H7 (cell line): ENCODE measurements around the gene CERS2. TPM values are rescaled to one million over a fixed set of nuclear protein-coding genes. Genes with fewer than 3 reads are reported as not detected.

ENCODE experiments used
- DNase-seq: peaks from one replicate; pipeline ENCODE4 v3.0.0; 2012
- H3K27me3 ChIP-seq: 2 replicates; pipeline ENCODE4 v1.6.0; 2011; ENCODE audit warnings: mild to moderate bottlenecking, low read length; ENCODE audit not compliant: control insufficient read depth, insufficient read depth
- H3K36me3 ChIP-seq: replicated peaks from 2 replicates; pipeline ENCODE4 v1.5.1; 2011; ENCODE audit warnings: low read length; ENCODE audit not compliant: control insufficient read depth, insufficient read depth
- H3K4me3 ChIP-seq: 2 replicates; pipeline ENCODE4 v1.5.1; 2011; ENCODE audit warnings: low read depth, mild to moderate bottlenecking, control low read depth, low read length, moderate library complexity; ENCODE audit not compliant: insufficient read depth
- total RNA-seq: library from RNA; depleted of rRNA; stranded (reverse); fragments of >200 nt; shearing (Covaris generic); gene quantifications from 2 replicates; pipeline ENCODE4 v1.2.3, GENCODE V29; 2014

CERS2 gene
- total RNA-seq, 1 experiment from 2014 or later, result 297 TPM

DNA sequence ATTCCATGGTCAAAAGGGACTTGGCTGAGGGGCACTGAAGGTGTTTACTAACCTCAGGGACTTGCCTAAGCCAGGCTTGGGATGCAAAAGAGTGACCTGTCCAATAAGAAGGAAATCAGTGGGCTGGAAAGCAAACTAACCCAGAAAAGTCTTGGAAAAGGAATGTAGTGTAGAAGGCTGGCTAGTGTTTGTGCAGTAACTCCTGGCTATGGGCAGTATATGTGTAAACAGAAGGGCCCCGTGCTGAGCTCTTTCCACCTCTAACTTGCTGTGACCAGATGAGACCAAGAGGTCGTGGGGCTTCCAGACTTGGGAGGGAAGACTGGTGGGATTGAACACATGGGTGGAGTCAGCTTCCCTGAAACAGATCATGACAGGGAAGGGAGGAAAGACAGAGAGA, 28.0 kb upstream of the CERS2 start:
- Histone ChIP-seq H3K4me3 (no peak overlapping the region), H3K27me3 (no peaks in the 10 kb centered on the region), H3K36me3 (peaks cover 3% of the 10 kb centered on the region; the same call in 1 of the 2 replicates)
- no peak for DNase-seq

DNA sequence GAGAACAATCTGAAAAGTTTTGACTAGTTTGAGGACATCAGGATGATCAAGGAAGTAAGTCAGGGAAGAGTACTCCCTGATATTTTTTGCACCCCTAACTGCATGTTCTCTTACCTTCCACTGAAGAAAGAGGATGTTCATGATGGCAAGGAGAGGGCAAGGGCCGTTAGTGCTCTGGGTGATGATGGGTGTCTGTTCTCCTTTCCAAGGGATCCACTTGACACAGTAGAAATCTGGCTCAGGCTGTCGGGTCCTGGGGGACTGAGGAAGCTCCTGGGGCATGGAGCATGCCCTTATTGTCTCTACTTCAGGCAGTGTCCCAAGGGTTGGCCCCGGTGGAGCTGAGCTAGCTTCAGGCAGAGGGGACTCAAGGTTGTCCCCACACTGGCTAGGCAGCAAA, 27.4 kb upstream of the CERS2 start:
- no peak overlapping the region for H3K4me3 ChIP-seq
- DNase-seq, result no peak
- no peaks in the 10 kb centered on the region for H3K27me3 ChIP-seq
- H3K36me3 ChIP-seq, result peaks cover 3% of the 10 kb centered on the region; the same call in 1 of the 2 replicates

DNA sequence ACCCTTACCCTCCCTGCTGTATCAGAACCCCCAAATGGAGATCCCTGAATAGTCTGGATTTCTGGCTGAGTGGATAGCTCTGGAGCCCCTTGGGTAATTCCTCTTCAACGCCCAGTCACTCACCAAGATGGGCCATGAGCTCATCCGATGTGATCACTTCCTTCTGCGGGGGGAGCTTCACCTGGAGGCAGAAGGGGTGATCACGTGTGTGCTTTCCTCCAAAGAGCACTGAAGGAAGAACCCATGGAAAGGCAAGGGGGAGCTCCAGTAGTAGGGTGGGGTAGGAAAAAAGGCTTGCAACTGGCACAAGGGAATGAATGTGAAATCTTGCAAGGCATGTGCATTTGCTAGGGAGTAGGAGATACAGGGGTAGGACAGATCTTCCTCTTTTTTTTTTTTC, 27.0 kb upstream of the CERS2 start:
- Histone ChIP-seq H3K36me3 (peaks cover 3% of the 10 kb centered on the region; the same call in 1 of the 2 replicates), H3K4me3 (no peak overlapping the region), H3K27me3 (no peaks in the 10 kb centered on the region)
- no peak for DNase-seq

DNA sequence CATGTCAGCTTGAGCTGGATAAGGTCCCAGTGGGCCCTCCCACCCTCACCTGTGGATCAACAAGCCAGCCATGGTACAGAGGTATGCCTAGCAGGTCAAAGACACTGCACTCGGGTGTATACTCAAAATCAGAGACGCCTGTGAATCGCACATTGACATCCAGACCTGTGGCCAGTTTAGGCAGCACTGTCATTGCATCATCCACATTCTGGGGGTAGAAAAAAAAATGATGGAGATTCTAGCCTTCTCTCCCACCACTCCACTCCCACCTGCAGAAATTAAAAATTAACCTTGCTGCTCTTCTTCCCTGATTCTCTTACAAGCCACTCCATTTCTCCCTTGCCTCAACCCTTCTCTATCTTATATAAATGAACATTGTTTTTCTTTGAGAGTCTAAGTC, 25.8 kb upstream of the CERS2 start:
- Histone ChIP-seq H3K36me3 (peaks cover 3% of the 10 kb centered on the region; the same call in 1 of the 2 replicates), H3K27me3 (no peaks in the 10 kb centered on the region), H3K4me3 (no peak overlapping the region)
- DNase-seq, result no peak

DNA sequence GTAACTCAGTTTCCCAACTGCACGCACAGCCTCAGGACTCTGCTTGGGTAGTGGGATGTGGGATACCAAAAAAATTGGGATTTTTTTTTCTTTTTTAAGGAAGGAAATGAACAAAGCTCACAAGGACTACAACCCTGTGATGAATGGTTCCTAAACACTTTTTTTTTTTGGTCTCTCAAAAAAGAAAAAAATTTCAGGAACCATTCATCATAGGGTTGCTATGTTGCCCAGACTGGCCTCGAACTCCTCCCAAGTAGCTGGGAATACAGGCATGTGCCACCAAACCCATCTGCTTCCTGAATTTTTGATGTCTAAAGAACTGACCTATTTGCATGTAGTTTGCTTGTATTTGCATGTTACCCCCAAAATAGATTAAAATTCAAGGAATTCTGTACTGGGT, 25.3 kb upstream of the CERS2 start:
- DNase-seq, result no peak
- H3K27me3 ChIP-seq, result no peaks in the 10 kb centered on the region
- no peak overlapping the region for H3K4me3 ChIP-seq
- peaks cover 3% of the 10 kb centered on the region; the same call in 1 of the 2 replicates for H3K36me3 ChIP-seq

DNA sequence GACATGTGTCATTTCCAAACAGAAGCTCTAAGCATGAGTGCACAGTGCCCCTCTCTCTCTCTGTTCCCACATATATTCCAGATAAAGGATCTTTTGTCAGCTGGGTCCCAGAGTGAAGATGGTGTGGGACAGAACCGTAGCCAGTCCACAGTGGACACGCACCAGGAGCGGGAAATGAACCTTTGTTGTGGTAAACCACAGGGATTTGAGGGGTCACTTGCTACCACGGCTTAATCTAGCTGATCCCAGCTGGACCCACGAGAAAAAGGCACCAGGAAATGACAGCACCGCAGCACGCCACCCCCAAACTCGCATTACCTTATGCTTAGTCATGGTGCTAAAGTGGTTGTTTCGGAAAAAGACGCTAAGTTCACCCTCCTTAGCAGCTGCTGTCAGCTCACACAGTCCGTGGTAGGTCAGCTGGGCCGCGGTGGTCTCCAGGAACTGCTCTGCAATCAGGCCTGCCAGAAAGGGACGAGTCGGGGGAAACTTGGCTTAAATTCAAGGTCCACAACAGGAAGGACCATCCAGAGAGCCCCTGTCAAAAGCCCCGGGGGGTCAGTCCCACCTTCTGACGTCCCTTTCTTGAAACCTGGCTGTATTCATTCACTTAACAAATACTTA, 24.5 kb upstream of the CERS2 start:
- no peak overlapping the region for H3K4me3 ChIP-seq
- H3K27me3 ChIP-seq, result no peaks in the 10 kb centered on the region
- DNase-seq, result no peak
- H3K36me3 ChIP-seq, result peaks cover 3% of the 10 kb centered on the region; the same call in 1 of the 2 replicates

DNA sequence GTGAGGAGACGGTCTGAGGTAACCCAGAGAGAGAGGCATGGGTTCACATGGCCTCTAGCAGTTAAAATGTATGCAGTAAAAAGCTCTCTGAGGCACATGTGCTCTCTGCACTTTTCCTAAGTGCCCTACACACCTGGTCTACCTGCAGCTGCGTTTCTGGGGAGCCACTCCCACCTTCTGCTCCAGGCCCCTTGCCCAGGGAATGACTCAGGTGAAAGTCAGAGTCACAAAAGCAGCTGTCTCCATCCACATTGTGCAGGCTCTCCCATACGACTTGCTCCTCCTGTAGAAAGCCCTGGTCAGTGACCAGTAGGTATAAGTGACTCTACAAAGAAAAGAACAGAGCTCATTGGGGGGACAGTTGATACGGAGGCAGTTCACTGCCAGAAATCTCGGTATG, 23.3 kb upstream of the CERS2 start:
- H3K4me3 ChIP-seq, result no peak overlapping the region
- H3K27me3 ChIP-seq, result no peaks in the 10 kb centered on the region
- DNase-seq, result no peak
- H3K36me3 ChIP-seq, result peaks cover 3% of the 10 kb centered on the region; the same call in 1 of the 2 replicates

DNA sequence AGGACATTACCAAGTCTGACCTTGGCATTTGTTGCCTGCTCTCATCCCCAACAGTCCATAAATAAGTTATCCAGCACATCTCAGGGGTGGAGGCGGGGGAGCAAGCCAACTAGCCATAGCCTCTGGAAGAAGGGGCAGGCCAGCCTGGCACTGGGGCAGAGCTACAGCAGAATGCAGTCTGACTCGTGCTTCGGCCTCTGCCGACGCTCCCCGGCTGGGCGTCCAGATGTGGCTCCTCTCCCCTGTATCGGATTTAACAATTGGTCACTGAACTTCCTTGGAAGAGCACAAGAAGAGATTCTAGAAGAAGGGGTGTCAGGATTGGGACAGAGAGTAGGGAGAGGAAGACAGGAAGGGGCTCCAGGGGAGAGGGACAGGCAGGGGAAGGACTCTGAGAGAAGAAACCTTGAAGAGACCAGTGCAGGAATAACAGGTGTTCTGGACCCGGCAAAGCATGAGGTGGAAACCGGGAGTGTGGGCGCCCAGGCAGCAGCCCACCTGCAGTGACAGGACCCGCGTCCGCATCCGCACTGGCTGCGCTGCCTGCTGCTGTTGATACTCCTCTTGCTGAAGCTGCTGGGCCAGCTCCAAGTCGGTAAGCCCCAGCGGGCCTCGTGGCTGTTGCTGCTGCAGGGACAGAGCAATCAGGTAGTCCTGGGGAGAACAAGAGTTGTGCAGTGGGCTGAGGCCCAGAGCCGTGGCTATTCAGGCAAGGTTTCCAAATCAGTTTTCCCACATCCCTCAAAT, 22.7 kb upstream of the CERS2 start:
- DNase-seq, result no peak
- H3K36me3 ChIP-seq, result peaks cover 3% of the 10 kb centered on the region; the same call in 1 of the 2 replicates
- H3K27me3 ChIP-seq, result no peaks in the 10 kb centered on the region
- H3K4me3 ChIP-seq, result no peak overlapping the region

DNA sequence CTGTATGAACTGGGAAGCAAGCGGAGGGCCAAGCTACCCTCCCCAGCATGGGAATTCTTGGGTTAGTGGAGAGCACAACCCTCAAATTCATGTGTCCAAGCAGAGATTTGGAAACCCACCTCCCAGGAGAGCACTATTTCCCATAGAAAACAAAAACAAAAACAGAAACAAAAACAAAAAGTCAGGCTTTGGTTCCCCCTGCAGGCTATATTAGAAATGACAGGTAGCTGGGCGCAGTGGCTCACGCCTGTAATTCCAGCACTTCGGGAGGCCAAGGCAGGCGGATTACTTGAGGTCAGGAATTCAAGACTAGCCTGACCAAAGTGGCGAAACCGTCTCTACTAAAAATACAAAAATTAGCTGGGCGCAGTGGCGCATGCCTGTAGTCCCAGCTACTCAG, 21.3 kb upstream of the CERS2 start:
- peak; percentile 61 for DNase-seq
- Histone ChIP-seq H3K27me3 (no peaks in the 10 kb centered on the region), H3K4me3 (no peak overlapping the region), H3K36me3 (0 out of 2 replicates have a peak, but pooled peaks cover 1% of the 10 kb centered on the region)

DNA sequence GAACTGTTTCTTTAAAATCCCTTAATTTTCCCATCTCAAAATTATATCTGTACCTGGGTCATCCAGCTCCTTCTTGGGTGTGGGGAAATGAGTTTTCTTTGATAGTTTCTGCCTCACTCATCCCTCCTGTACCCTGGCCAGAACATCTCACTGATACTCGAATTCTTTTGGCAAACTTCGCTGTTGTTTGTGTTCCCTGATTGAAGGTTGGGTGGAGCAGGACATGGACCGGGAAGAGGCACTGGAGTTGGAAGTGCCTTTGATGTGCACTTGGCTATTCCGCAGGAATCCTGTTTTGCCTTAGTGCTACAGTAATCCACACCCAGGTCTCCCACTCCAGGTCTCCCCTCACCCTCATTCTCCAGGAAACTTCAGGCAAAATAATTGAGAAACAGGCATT, 20.8 kb upstream of the CERS2 start:
- Histone ChIP-seq H3K4me3 (no peak overlapping the region), H3K36me3 (0 out of 2 replicates have a peak, but pooled peaks cover 1% of the 10 kb centered on the region), H3K27me3 (no peaks in the 10 kb centered on the region)
- no peak for DNase-seq

DNA sequence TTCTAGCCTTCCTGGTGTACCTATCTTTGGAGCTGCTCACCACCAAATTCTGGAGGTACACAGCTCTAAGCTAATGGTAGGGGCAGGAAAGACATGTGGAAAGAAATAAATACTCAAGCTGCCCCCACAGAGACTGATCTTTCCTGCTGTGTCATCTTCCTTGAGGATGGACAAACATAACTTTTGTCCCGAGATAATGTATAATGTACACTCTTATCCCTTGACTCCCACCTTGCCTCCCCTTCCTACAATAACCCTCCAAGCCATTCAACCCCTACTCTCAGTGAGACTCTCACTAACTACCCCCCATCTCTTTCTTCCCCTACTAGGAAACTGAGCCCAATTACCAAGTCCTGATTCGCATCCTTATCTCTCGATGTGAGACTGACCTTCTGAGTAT, 19.6 kb upstream of the CERS2 start:
- 0 out of 2 replicates have a peak, but pooled peaks cover 1% of the 10 kb centered on the region for H3K36me3 ChIP-seq
- DNase-seq, result no peak
- H3K4me3 ChIP-seq, result no peak overlapping the region
- no peaks in the 10 kb centered on the region for H3K27me3 ChIP-seq

DNA sequence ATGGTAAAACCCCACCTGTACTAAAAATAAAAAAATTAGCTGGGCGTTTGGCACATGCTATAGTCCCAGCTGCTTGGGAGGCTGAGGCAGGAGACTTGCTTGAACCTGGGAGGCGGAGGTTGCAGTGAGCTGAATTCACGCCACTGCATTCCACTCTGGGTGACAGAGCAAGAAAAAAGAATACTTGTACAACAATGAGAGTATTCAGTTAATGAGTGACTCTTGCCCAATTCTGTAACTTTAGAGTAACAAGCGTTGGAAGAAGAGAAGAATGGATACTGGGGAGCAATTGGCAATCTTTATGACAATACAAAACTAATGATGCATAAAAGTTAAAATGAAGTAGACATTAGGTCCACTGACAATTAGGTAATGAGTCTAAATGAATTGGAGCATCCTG, 18.0 kb upstream of the CERS2 start:
- Histone ChIP-seq H3K4me3 (no peak overlapping the region), H3K27me3 (no peaks in the 10 kb centered on the region), H3K36me3 (no peaks in the 10 kb centered on the region)
- DNase-seq, result no peak

DNA sequence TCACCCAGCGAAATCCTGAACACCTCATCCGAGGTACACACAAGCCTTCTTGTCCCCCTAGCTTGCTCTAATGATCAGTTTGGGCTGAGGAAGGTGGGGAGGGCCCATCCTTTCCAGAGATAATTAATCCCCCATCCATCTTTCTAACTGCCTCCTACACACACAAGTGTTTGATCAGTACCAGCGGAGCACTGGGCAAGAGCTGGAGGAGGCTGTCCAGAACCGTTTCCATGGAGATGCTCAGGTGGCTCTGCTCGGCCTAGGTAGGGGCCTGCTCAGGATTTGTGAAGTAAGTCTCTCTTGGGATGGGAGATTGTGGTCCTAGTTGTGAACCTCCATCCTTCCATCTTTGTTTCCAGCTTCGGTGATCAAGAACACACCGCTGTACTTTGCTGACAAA, 13.3 kb upstream of the CERS2 start:
- Histone ChIP-seq H3K4me3 (no peak overlapping the region), H3K36me3 (no peaks in the 10 kb centered on the region), H3K27me3 (no peaks in the 10 kb centered on the region)
- DNase-seq, result no peak

DNA sequence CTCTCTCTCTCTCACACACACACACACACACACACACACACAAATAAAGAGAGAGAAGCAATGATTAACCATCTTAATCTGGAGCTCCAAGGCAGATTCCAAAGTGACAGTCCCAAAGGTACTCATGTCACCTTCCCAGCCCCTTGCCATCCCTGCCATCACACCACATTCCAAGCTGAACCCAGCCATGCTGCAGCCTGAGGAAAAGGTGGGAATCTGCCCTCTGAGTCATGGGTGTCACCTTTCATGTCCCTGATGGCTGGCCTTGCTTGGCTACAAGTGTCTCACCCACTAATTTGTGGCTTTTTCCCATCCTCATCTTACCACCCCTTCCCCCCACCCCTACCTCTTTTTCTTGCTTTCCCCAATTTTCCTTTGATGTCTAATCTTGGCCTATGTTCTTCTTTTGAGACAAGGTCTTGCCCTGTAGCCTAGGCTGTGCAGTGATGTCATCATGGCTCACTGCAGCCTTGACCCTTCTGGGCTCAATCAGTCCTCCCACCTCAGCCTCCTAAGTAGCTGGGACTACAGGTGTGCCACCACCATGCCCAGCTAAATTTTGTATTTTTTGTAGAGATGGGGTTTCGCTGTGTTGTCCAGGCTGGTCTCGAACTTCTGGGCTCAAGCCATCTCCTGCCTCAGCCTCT, 10.7 kb upstream of the CERS2 start:
- no peaks in the 10 kb centered on the region for H3K27me3 ChIP-seq
- H3K36me3 ChIP-seq, result no peaks in the 10 kb centered on the region
- DNase-seq, result no peak
- H3K4me3 ChIP-seq, result no peak overlapping the region
